IPS-NIHi11 (cell line): ENCODE measurements around the gene AMPD1.
A peak's percentile ranks its signal among the peaks of the same experiment; 100 is the strongest.

ENCODE experiments used
- DNase-seq: peaks from one replicate; pipeline ENCODE4 v3.0.0; 2012; ENCODE audit warnings: mixed read lengths, low spot score

Gene AMPD1

DNA sequence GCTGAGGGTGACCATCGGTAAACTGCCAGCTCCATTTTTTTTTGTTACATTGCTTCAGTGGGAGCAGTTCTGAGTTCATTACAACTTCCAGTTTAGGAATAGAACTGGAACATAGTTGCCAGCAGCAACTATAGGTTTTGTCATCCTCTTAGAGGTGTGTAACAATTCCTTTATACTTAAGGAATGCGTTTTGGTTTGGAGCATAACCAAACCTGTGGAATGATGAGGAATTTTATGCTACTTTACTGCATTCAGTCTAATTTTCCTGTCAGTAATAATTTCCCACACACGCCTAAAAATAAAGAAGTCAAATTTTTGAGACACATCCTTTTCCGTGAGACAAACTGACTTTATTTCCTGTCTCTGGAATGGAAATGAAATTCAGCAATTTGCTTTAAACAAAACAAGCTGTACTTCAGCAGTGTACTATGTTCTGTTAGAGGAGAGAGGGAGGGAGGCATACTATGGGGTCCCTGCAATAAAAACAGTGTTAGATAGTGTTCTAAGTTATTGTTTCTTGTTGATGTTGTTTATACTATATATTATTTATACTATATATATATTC is 4.8 kb upstream of the AMPD1 start:
- no peak for DNase-seq

DNA sequence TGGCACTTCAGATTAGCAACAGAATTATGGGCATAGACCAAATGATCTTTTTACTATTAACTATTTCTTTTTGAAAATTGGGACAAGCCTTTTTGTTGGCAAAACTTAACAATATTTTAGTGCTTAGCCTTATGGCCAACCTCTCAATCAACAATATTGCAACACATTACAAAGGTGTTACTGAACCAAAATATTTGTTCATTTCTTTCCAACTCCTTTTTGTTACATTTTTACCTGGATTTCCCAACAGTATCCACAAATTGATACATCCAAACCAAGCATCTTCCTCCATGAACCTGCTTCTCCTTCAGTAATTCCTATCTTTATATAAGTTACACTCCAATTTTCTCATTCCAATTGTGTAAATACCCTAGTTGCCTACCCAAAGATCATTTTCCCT is 1.5 kb upstream of the AMPD1 start:
- no peak for DNase-seq

DNA sequence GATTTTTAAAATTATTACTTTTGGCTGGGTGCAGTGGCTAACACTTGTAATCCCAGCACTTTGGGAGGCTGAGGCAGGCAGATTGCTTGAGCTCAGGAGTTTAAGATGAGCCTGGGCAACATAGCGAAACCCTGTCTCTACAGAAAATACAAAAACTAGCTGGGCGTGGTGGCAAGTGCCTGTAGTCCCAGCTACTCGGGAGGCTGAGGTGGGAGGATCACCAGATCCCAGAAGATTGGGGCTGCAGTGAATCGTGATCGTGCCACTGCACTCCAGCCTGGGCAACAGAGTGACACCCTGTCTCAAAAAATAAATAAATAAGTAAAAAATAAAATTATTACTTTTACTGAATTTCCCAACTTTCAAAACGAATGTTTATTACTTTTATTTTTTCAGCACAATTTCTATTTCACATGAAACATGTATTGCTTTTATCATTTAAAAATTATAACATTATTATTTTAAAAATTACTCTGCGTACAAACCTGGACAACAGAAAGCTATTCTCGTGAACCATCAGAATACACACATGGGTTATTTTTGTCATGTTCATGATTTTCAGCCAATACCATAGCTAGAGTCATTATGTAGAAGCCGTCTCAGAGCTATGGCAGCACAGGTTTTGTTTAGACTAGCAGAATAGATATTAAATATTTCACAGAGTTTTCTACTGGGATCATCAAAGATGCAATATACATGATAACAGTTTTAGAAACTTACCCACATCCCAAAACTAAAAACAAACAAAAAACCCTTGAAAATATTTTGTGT is 621 bp downstream of the AMPD1 start:
- no peak for DNase-seq

DNA sequence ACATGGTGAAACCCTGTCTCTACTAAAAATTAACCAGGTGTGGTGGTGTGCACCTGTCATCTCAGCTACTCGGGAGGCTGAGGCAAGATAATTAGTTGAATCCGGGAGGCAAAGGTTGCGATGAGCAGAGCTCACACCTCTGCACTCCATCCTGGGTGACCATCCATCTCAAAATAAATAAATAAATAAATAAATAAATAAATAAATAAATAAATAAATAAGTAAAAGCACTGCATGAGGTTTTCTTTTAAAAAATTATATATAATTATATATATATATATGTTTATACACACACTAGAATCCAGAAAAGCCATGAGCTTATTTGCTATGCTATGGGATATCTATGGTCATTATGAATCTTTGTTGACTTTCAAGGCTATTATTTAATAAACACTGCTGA is 2.4 kb downstream of the AMPD1 start:
- DNase-seq, result no peak

DNA sequence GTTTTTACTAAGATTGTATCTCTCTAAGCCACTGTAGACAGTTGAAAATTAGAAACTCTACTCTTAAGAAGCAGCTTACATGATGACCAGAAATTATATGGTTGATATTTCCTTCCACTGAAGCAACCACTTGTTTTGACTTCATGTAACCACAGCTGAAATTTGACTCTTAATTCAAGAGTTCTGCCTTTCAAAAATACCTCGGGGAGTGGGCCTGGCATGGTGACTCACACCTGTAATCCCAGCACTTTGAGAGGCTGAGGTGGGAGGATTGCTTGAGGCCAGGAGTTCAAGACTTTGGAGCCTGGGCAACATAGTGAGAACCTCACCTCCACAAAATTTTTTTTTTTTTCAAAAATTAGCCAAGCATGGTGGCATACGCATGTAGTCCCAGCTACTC is 4.3 kb downstream of the AMPD1 start:
- no peak for DNase-seq

DNA sequence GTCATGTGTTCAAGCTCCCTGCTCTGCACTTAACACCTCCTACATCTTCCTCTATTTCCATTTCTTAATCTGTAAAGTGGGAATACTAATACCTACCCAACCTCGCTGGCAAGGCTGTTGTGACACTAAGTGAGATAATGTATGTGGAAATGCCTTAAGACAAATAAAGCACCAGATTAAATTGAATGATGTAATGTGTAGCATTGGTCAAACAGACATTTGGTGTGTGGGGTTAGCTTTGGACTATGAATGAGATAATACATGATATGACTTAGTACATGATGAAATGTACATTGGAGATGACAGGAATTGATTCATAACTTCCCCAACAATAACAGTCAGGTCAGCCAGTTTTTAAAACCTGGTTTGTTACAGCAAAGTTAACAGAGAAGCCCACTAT is 5.2 kb downstream of the AMPD1 start:
- DNase-seq, result no peak

DNA sequence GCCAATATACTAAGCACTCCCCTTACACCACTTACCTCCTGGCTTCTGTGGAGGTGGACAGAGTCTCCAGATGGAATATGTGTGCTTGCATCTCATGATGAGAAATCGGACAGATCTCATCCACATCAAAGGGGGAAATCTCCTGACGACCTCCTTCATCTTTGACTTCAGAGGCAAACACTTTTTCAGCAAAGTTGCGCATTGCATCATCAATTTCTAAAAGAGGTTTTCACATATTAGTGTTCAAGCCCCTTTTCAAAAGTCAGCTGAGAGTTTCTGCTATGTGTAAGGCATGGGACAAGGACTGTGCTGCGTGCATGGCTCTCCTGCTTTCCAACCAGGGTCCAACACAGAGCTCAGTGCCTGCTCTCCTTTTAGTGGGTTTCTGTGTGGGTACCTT is 6.8 kb downstream of the AMPD1 start:
- DNase-seq, result no peak

DNA sequence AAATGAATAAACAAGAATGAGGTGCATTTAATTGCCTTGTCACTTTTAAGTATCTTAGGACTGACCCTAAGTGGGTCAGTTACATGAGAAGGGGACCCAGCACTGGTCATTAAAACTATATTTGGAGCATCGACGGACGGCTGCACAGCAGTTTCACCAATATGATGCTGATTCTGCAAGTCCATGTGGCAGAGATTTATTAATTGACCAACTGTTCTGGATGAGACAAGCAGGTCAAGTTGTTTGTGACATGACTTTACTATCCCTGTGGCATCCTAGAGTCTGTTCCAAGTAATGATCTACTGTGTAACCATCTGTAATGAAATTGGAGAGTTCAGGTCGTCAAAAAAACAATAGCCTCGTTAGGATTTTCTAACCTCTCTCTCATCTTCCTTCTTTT is 9.5 kb downstream of the AMPD1 start:
- no peak for DNase-seq

DNA sequence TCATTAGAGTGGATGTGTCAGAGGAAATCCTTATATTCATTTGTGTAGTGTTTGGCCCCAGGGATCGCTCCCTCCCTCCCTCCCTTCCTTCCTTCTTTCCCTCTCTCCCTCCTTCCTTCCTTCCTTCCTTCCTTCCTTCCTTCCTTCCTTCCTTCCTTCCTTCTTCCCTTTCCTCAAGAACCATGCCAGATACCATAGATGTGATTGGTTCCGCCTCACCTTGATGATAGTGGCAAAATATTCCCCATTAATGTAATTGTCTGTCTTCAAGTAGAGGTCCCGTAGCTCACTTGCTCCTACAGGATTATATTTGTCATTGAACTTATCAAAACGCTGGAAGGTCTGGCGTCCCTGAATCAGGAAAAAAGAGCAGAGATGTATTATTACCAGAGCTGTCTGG is 17.7 kb downstream of the AMPD1 start:
- DNase-seq, result no peak

DNA sequence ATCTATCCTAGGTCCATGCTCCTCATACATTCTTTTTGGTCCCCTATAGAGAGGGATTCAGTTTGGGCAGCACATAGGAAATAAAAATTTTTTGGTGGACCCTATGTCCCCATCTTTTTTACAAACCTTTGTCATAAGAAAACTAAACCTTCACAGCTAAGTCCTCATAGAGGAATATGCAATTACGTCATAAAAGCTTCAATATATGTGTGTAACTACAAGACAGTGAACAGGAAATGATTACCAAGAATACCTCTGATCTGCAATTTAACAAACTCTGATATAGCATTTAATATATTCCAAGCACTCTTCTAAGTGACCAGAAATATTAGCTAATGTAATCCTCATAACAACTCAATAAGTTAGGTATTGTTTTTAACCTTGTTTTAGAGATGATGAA is 19.2 kb downstream of the AMPD1 start:
- DNase-seq, result no peak

DNA sequence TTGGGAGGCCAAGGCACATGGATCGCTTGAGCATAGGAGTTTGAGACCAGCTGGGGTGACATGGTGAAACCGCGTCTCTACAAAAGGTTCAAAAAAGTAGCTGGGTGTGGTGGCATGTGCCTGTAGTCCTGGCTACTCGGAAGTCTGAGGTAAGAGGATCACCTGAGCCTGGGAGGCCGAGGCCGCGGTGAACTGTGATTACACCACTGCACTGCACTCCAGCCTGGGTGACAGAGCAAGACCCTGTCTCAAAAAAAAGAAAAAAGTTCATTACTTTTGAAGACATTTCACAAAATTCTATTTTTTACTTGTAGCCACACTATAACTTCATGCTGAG is 23.4 kb downstream of the AMPD1 start:
- DNase-seq, result no peak

DNA sequence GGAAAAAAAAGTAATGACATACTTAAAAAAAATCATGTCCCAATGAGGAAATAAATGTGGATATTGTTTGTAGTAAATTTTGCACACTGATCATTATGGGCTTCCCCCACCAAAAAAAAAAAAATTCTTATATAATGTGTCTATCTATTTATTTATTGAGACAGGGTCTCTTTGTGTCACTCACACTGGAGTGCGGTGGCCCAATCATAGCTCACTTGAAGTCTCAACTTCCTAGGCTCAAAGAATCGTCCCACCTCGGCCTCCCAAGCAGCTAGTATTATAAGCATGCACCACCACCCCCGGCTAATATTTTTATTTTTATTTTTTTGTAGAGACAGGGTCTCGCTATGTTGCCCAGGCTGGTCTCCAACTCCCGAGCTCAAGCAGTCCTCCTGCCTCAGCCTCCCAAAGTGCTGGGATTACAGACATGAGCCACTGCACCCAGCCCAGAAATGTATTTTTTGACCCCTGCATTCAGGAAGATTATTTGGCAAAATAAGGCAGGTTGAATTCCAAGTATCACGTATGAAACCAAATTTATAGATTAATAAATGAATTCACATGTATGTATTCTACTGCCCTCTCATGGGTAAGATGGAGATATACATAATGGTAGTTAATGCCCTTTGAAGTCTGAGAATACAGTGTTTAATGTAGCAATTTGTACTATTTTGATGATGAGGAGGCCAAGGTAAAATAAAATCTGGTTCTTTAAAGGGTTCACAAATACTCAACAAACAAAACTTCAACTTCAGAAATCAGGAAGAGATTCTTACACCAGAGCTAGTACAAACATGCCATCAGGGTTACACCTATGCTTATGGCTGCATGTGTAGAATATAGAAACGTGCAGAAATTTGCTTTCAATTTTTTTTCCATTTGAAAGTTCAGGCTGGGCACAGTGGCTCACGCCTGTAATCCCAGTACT is 24.1 kb downstream of the AMPD1 start:
- DNase-seq, result no peak

DNA sequence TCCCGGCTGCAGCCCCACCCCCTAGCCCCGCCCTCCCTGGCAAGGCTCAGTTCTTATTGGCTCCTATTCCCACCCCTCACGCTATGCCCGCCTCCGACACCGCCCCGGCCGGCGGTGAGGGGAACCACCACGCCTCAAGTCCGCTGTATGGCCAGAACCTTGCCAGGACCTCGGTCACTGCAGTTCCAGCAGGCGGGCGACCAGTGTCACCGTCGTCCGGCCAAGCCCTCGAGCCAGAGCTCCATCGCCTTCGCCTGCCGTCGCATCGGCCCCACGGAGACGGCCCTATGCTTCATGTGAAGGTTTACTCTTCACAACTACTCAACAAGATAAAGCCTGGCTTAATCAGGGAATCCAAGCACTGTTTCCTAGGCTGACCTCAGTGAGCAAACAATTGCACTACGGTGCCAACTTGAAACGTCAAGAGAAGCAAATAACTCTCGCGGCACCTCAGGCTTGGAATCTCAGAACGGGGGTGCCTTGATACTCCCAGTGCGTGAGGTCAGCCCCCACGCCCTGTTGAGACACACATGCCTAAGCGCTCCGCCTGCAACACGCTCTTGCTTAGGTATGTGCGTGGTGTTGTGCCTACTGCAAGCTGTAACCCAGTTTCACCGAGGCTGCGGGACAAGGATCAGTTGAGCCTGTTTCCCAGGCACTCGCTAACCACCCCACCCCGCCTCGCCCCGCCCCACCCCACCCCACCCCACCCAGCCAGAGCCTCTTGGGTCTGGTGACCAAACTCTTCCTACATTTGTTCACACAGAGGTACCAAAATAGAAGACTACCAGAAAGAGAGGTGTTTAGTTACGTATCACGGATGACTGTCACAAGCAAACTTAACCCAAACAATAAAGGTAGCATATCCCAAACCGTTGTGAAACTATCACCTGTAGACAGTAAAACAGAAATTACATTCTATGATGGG is 25.0 kb downstream of the AMPD1 start:
- peak; percentile 97 for DNase-seq

DNA sequence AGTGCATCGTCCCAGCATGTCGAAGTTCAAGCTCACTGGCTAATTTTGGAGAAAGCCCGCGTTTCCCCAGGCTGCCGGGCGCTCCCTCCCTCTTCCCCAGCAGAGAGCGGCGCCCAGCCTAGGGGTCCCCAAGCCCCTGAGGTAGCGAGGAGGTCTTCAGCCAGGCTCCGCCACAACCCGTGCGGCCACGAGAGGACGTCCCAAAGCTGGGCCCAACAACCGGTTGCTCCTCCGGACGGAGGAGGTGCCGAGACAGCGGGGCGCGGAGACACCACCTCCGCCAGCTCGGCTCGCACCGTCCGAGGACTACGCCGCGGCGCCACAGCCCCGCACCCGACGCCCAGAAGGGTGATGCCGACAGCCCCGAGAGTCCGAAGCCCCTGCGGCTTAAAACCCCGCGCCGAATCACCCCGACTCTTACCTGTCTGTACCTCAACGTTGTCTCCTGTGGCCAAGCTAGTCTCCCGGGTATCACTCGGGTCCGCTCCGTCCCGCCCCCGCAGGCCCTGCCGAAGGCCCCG is 25.7 kb downstream of the AMPD1 start, which contains the start of gene DENND2C:
DENND2C (minus strand) TSS at position 488 of the 521 bp plus-strand sequence. CDS start 44,065 bp downstream, outside the sequence.
- DNase-seq, result peak; percentile 80

DNA sequence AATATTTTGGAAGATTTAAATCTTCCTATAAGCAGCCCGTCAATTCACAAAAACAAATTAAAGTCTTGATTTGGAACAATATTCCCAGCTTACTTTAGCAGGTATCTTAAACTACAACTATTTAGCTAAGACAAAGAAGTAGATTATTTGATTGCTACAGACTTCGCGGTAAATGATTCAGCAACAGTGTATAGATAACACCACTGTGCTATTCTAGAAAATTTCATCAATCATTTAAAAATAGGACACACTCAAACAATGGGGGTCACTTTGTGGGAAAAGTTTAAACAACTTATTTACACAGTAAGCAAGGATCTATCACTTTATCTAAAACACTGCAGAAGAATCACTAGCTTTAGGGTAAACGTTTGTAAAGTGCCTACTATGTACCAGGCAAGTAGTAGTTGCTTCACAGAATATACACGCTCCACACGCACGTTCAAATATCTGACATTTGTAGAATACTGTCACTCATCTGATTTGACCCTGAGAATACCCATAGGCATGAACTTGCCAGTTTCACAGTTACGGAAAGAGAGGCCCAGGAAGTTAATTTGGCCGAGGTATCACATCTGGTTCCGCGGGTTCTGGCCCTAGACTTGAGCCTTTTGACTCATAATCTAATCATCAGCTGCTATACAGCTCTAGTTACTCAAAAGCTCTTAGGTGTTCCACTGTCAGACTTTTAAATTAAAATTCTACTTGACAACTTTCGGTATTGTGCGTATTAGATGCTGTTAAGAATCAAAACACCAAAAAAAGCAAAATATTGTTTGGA is 26.4 kb downstream of the AMPD1 start:
- no peak for DNase-seq

DNA sequence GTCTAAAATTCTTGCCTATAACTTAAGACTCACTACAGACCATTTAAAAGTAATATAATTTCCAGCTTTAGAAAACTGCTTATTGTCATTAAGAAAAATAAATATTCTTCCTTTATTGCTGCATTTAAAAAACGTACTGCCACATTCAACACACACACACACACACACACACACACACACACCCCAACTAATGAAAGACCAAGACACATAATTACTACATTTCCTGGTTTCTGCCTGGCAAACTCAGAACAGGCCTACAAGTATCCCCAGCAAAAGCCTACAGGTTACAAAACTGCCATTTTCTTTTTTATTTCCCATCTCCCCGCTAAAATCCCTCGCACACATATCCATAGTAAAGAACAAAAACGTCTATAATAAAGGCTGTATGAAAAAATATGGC is 27.0 kb downstream of the AMPD1 start:
- no peak for DNase-seq

DNA sequence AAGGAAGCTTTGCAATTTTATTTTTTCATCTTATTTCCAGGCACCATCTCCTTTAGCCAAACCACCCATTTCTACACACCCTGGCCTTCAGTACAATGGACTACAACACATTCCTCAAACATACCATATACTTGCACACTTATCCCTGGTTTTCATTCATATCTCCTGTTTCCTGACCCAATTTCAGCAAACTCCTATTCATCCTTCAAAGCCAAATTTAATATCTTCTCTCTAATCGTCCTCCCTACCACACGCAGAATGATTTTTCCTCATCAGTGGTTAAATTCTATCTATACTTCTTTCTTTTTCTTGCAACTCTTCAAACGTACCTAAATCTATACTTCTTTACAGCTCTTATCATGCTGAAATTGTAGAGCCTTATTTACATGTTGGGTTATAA is 28.4 kb downstream of the AMPD1 start:
- no peak for DNase-seq

DNA sequence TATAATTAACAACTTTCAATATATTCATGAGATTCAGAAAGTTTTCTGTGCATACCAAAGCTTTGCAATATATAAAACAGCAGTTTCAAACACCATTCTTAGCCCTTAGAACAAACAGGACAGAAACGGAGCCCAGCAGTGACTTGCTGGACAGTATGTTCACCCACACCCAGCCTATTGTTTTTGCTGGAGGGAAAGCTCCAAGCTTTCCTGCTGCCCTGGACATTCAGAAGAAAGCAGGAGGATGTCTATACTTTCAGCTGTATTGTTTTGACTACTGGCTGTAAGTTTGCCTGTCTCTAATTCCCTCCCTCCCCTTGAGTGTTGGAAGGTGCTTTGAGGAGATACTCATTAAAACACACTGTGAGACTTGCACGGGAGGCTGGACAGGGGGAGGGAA is 35.1 kb downstream of the AMPD1 start:
- DNase-seq, result no peak

DNA sequence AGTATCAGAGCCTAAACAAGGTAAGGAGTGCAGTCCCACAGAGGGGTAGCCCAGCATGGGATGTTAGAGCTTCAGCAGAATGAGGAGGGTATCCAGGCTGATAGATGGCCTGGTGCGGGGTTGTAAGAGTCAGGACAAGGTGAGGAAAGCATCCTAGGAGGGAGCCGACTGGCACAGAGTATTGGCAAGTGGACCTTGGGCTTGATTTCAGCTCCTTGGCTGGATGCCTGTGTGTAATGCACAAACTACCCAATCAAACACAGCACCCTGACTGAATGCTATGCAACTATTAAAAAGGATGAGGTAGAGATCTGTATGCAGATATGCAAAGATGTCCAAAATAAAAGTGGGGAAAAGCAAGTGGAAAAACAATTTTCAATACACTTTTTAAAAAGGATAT is 43.5 kb downstream of the AMPD1 start:
- DNase-seq, result no peak

DNA sequence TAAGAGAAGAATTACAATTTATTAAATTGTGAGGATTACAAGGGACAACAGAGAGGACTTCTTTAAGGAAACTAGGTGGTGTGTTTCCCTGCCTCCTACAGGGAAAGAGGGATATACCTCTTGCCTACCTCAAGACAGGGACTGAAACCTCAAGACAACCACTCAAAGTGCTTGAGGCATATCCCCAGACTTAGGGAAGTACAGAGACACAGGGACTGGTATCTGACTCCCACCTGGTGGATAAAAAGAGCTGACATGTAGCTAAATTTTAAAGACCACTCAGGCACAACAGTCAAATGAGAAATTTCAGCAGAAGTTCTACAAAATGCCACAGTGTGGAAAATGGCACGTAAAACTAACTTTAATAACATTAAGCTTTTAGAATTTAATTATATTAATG is 46.8 kb downstream of the AMPD1 start:
- peak; percentile 14 for DNase-seq

DNA sequence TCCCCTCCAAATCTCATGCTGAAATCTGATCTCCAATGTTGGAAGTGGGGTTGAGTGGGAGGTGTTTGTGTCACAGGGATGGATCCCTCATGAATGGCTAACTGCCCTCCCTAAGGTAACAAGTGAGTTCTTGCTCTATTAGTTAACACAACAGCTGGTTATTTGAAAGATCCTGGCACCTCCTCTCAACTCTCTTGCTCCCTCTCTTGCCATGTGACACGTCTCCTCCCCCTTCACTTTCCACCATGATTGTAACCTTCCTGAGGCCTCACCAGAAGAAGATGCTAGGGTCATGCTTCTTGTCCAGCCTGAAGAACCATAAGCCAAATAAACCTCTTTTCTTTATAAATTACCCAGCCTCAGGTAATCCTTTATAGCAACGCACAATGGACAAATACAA is 54.0 kb downstream of the AMPD1 start:
- DNase-seq, result no peak
